Effector CD8-positive, alpha-beta T cell (primary cell): ENCODE data around the gene KCMF1.

Experiments used
- DNase-seq: peaks from one replicate; lab custom pipeline; 2025; lab: John Stamatoyannopoulos, UW

The KCMF1 gene

DNA sequence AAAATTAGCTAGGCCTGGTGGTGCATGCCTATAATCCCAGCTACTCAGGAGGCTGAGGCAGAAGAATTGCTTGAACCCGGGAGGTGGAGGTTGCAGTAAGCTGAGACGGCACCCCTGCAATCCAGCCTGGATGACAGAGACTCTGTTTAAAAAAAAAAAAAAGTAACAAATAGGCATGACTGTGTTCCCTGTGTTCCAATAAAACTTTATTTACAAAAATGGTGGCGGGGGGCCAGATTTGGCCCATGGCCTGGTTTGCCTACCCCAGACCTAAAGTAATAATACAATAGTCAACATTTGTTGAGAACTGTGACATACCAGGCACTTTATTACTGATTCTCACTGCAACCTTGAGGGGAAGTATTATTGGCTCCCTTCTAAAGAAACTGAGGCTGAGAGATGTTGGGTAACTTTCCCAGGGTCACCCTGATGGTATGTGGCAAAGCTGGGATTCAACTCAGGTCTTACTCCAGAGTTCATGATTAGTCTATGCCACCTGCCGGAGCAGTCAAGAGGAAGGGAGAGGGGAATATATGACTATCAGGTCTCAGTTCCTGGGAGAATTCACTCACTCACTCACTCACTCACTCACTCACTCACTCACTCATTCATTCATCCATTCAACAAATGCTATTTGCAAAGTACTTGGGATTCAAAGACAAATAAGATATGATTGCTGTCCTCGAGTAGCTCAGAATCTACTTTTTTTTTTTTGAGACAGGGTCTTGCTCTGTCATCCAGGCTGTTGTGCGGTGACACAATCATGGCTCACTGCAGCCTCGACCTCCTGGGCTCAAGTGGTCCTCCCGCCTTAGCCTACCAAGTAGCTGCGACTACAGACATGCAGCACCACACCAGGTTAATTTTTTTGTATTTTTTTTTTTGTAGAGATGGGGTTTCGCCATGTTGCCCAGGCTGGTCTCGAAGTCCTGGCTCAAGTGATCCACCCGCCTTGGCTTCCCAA is 14.3 kb upstream of the KCMF1 start:
- DNase-seq: no peak

GRCh38 chr2:84957771-84958134 is 13.2 kb upstream of the KCMF1 start:
- no peak for DNase-seq

DNA sequence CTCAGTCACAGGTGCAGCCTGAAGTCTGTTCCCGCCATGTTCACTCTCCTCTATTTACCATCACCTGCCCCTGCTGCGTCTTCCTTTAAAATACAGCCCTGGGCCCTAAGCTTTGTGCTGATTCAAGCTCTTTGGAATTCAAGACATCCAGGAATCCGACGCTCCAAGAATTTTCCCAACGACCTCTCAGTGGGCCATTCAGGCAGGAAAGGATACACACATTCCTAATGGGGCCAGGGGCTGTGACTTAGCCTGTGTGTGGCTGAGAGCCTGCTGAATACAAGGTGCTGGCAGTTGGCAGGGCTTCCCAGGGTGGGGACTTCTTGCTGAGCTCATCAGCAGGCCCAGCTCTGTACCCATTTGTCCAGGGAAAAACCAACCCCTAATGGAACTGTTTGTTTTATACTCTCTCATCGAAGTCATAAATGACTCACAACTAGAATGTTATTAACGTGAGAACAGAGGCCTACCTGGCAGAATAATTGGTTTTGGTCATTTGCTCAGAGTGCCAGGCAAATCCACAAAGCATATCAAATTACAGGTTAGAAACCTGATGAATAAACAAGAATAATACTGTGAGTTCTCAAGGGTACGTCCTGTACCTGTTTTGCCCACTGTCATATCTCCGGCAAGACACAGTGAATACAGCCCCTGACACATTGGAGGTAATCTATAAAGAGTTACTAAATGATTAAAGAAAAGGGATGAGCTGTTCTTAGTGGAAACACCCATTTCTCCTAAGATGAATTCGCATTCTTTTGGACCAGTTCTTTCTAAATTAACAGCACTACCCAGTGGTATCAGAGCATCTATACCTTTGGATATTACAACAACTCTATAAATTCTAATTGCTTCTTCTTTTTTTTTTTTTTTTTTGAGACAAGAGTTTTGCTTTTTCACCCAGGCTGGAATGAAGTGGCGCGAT is 12.6 kb upstream of the KCMF1 start:
- DNase-seq: no peak

DNA sequence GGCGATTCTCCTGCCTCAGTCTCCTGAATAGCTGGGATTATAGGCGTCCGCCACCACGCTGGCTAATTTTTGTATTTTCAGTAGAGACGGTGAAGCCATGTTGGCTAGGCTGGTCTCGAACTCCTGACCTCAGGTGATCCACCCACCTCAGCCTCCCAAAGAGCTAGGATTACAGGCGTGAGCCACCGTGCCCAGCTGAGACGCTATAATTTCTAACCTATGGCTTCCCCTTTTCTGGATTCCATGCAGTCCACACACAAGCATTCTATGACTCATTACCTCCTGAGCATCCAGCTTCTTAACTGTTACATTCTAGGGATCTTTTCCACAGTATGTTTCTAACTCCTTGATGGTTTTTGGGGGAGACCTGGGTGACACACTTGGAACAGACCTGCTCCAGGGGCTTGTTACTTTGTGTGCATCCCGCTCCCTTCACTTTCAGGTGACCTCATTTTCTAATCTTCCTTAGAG is 11.8 kb upstream of the KCMF1 start:
- DNase-seq: no peak

GRCh38 chr2:84959566-84960506 is 11.1 kb upstream of the KCMF1 start:
- no peak for DNase-seq

DNA sequence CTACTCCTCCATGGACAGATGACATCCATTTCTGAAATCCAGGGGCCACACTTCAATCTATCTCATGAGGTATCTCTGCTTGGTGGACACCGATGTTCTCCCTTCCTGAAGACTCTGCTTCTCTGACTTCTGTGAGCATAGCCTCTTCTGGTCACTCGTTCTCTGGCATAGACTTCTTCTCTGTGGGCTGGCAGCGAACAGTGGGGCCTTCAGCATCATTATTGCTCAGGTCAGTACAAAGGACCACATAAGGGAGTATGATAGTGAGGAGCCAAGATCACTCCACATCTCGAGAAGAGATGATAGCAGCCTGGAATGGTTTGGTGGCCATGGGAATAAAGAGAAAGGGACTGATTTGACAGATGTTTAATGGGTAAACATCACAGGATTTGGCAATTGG is 8.0 kb upstream of the KCMF1 start:
- no peak for DNase-seq

DNA sequence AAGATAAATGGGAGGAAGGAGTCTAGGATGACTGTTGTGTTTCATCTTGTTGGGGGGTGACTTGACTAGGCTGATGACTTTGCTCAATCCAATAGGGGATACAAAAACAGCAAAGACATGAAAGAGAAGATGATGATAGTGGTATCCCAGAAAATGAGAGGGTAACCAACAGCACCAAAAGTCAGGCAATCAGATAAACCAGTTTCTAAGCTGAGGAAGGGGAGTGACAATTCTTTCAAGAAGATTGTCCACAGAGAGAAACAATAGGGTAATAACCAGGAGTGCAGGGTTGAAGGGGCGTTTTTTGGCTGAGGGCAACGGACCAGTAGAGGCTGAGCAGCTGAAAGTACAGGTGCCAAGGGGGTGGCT is 7.7 kb upstream of the KCMF1 start:
- DNase-seq: no peak

DNA sequence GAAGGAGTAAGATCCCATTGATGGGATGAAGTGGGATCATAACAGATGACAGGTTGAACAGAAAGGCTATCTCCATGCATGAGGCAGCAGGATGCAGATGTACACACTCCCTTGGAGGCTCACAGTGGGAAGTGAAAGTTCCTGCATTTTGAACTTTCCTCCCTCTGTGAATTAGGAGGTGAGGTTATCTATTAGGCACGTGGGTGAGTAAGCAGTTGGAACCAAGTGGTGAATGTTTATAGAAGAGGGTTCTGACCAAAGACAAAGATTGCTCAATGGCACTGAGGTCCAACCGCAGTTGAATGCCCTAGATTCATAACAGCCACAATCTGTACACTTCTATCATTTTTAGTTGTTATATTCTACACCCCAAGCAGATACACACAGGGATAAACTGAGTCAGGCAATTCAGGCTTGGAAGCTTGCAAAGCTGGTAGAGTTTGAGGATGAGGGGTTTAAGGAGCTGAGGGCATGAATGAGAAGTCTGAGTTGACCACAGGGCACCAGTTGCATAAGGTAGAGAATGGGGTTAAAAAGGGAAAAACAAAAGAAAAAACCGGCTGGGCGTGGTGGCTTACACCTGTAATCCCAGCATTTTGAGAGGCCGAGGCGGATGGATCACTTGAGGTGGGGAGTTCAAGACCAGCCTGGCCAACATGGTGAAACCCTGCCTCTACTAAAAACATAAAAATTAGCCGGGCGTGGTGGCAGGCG is 7.1 kb upstream of the KCMF1 start:
- no peak for DNase-seq

- DNase-seq: no peak
Observed at GRCh38 chr2:84964406-84965191, 6.4 kb upstream of the KCMF1 start.

DNA sequence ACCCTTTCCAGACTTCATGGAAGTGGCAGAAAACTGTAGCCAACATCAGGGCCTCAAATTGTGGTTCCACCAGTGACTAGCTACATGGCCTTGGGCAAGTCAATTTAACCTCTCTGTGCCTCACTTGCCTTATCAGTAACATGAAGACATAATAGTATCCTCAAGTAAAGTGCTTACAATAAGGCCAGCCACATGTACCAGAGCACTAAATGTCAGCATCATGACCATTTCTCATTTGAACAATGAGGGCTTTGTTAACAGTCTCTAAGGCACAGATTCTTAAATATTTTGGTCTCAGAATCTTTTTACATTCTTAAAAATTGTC is 5.8 kb upstream of the KCMF1 start:
- no peak for DNase-seq

DNA sequence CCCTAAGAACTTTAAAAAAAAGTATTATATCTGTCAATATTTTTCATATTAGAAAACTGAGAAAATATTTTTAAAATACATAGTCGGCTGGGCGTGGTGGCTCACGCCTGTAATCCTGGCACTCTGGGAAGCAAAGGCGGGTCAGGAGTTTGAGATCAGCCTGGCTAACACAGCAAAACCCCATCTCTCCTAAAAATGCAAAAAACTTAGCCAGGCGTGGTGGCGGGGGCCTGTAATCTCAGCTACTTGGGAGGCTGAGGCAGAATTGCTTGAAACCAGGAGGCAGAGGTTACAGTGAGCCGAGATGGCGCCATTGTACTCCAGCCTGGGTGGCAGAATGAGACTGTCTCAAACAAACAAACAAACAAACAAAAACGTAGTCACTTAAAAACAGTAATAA is 5.1 kb upstream of the KCMF1 start:
- no peak for DNase-seq

DNA sequence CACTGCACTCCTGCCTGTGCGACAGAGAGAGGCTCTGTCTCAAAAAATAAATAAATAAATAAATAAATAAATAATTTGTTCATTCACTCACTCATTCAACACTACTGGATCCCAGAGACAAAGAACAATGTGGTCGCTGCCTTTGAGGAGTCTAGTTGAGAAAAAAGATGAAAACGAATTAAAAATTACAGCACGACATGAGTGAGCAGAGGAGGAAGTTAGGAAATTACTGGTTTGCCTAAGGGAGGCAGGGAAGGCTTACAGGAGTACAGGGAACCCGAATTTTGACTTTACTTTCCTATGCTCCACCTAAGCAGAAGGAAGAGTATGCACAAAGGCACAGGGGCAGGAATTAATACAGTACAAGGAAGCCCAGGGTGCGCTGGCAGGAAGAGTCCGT is 4.2 kb upstream of the KCMF1 start:
- DNase-seq: no peak

DNA sequence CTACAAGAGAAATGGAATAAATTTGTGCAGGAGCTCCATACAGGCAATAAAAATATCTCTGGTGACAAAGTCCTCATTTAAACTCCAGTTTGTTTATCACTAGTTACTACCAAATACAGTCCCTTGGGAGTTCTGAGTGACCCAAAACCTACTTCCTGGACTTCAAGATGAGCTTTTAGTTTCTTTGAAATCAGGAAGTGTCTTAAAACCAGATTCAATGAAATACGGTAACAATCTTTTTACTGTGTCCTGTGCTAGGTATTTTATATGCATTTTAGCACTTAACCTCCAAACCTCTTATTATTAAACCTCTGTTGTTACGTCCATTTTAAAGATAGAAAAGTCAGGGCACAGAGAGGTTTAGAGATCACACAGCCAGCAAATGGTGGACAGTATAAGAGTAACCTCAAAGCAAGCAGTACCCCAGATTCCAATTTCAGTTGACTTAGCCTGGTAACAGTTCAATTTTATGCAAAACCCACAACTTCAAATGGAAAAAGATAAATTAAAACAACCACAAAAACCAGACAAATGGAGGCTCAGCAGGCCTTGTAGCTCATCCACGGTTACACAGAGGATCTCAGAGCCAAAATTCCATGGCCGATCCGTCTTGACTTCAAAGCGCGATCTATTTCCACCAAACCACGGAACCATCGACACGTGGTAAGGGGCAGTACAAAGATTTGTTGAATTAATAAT is 1.3 kb upstream of the KCMF1 start:
- peak; percentile 6 for DNase-seq

DNA sequence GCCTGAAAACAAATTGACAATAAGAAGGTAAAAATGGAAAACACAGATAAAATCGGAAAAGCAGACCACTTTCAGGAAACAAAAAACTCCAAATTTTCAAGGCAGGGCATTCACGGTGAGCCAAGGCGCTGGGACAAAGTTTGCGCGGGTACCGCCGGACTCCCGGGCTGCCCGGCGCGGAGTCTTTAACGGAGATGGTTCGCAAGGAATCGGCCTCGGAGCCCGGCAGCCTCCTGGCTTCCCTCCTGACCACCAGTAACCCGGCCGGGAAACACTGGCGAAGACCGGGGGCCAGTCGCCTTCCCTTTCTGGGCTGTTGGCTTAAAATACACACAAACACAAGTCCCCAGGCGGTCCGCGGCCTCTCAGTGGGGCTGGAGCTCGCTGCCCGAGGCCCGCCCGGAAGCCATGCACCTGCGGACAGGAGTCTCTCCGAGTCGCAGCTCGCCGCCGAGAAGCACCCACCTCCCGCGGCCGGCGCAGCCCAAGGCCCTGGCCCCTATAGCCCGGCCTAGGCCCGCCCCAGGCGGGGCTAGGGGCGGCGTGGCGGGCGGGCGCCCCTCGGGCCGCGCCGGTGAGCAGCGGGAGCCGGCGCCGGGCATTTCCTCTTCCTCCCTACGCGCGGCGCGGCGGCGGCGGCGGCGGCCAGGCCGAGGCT is 622 bp upstream of the KCMF1 start:
- peak; percentile 14 for DNase-seq

GRCh38 chr2:84971510-84972206 is 697 bp downstream of the KCMF1 start:
- peak; percentile 48 for DNase-seq

- no peak for DNase-seq
Observed at GRCh38 chr2:84972207-84972783, 1.3 kb downstream of the KCMF1 start.

GRCh38 chr2:84972932-84973331 is 2.0 kb downstream of the KCMF1 start:
- no peak for DNase-seq
